Measurements from ENCODE around the gene PRMT3. TPM values are rescaled to one million over a fixed set of nuclear protein-coding genes. Genes with fewer than 3 reads are reported as not detected.
A peak's percentile ranks its signal among the peaks of the same experiment; 100 is the strongest.
"Not testable (repeated sequence)": the region's sequence is repeated elsewhere in the genome, so short reads cannot be mapped to it uniquely, and the experiment has no call there.

PRMT3 gene
- total RNA-seq (2014; rRNA removed; shearing (Covaris generic)): 14.6 and 18.3 TPM in 2 replicates

GRCh38 chr11:20387261-20388095, at the start of gene PRMT3:
Gene PRMT3 (plus strand): TSS chr11:20387716. CDS start chr11:20387747, 31 bp downstream.
- peak; percentile 89 for DNase-seq (ENCODE audit: low read depth)

- no peak for DNase-seq (ENCODE audit: low read depth)
These were observed 45.0 kb upstream of the PRMT3 start for GRCh38 chr11:20342347-20343141.

- DNase-seq (ENCODE audit: low read depth): no peak
These were observed 36.4 kb upstream of the PRMT3 start for GRCh38 chr11:20351136-20351535.

- peak; percentile 20 for DNase-seq (ENCODE audit: low read depth)
These were observed 35.7 kb upstream of the PRMT3 start for GRCh38 chr11:20351751-20352262.

- DNase-seq (ENCODE audit: low read depth): peak; percentile 40
These were observed 33.6 kb upstream of the PRMT3 start for GRCh38 chr11:20353829-20354434.

GRCh38 chr11:20355221-20356219, 32.0 kb upstream of the PRMT3 start:
- DNase-seq (ENCODE audit: low read depth): peak; percentile 42

- no peak for DNase-seq (ENCODE audit: low read depth)
These were observed 30.4 kb upstream of the PRMT3 start for GRCh38 chr11:20357150-20357549.

- peak; percentile 64 for DNase-seq (ENCODE audit: low read depth)
These were observed 26.9 kb upstream of the PRMT3 start for GRCh38 chr11:20360650-20361049.

GRCh38 chr11:20362481-20362880, 25.0 kb upstream of the PRMT3 start:
- DNase-seq (ENCODE audit: low read depth): no peak

- no peak for DNase-seq (ENCODE audit: low read depth)
These were observed 24.4 kb upstream of the PRMT3 start for GRCh38 chr11:20363149-20363499.

GRCh38 chr11:20363500-20364340, 23.8 kb upstream of the PRMT3 start, which contains the start of gene HTATIP2:
Gene HTATIP2 (plus strand): TSS chr11:20363714. CDS start chr11:20364238, 524 bp downstream.
- peak; percentile 45 for DNase-seq (ENCODE audit: low read depth)

- DNase-seq (ENCODE audit: low read depth): no peak
These were observed 23.1 kb upstream of the PRMT3 start for GRCh38 chr11:20364341-20364792.

GRCh38 chr11:20365465-20365864, 22.1 kb upstream of the PRMT3 start:
- not testable (repeated sequence) for DNase-seq (ENCODE audit: low read depth)

GRCh38 chr11:20367313-20367948, 20.1 kb upstream of the PRMT3 start:
- DNase-seq (ENCODE audit: low read depth): peak; percentile 83

GRCh38 chr11:20368438-20368837, 19.1 kb upstream of the PRMT3 start:
- DNase-seq (ENCODE audit: low read depth): no peak

GRCh38 chr11:20369826-20370225, 17.7 kb upstream of the PRMT3 start:
- no peak for DNase-seq (ENCODE audit: low read depth)

GRCh38 chr11:20372081-20372626, 15.4 kb upstream of the PRMT3 start:
- no peak for DNase-seq (ENCODE audit: low read depth)

- no peak for DNase-seq (ENCODE audit: low read depth)
These were observed 14.4 kb upstream of the PRMT3 start for GRCh38 chr11:20373147-20373546.
